GM18507 (cell line): Measurements from ENCODE around the gene CLCNKB.
A peak's percentile ranks its signal among the peaks of the same experiment; 100 is the strongest.
"Not testable (repeated sequence)": the region's sequence is repeated elsewhere in the genome, so short reads cannot be mapped to it uniquely, and the experiment has no call there.

ENCODE experiments used
- DNase-seq: peaks from one replicate; pipeline ENCODE4 v3.0.0; 2011; ENCODE audit warnings: low read depth; ENCODE audit not compliant: insufficient read length; ENCODE audit errors: extremely low spot score
- FAIRE-seq: peaks from 2 replicates; lab custom pipeline; 2011; peaks lifted over from hg19 to GRCh38; lab: Jason Lieb, UNC

Gene CLCNKB

GRCh38 chr1:16054598-16055540, 11.3 kb downstream of the CLCNKB start:
- DNase-seq (no peak), FAIRE-seq (no peak)

DNA sequence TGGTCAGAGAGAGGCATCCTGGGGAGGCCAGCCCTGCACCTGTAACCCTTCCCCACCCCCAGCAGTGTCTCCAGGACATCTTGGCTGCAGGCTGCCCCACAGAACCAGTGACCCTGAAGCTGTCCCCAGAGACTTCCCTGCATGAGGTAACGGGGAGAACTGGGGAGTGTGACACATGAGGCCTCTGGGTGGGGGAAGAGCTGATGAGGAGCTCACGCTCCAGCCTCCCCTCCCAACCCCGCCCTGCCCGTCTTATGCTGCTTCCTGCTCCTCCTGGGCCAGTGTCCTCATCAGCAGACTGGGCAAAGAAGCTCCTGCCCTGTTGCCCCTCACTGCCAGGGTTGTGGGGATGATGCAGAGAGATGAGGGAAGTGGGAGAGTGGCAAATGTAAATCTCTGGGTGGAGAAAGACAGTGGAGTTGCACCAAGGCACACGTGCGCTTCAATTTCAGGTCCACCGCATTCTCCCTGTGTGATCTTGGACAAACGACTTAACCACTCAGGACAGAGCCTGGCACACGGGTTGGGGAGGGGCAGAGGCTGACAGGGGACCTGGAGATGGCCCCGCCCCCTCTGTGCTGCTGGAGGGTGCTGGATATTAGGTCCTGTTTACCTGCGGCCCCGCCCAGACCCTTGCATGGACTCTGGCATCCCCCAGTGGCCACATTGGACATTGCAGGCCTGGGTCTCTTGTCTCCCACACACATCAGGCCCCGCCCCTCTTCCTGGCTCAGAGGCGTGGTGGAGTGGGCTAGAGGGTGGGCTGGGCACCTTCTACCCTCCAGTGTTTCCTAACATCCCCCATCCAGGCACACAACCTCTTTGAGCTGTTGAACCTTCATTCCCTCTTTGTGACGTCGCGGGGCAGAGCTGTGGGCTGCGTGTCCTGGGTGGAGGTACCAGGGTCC, 12.3 kb downstream of the CLCNKB start:
- FAIRE-seq = peak; percentile 71
- peak; percentile 84 for DNase-seq

DNA sequence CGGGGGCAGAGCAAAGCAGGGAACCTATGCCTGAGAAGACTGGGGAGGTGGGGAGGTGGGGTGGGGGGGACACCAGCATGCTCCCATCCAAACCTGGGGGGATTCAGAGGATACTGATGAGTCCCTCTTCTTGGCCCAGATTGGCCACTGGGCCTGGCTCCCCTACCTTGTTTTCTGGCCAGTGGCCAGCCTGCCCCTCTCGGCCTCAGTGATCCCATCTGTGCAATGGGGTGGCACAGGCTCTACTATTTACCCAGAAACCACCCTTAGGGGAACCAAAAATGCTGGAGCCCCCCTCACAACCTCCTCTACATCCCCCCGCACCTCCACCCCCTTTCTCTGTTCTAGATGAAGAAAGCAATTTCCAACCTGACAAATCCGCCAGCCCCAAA, 12.9 kb downstream of the CLCNKB start:
- not testable (repeated sequence) for FAIRE-seq, DNase-seq

GRCh38 chr1:16057314-16057915, 13.8 kb downstream of the CLCNKB start:
- not testable (repeated sequence) for FAIRE-seq

GRCh38 chr1:16058394-16059120, 15.0 kb downstream of the CLCNKB start:
- DNase-seq, FAIRE-seq: not testable (repeated sequence)

More at GRCh38 chr1:16057314-16057915, 13.8 kb downstream of the CLCNKB start:
- DNase-seq = not testable (repeated sequence)

DNA sequence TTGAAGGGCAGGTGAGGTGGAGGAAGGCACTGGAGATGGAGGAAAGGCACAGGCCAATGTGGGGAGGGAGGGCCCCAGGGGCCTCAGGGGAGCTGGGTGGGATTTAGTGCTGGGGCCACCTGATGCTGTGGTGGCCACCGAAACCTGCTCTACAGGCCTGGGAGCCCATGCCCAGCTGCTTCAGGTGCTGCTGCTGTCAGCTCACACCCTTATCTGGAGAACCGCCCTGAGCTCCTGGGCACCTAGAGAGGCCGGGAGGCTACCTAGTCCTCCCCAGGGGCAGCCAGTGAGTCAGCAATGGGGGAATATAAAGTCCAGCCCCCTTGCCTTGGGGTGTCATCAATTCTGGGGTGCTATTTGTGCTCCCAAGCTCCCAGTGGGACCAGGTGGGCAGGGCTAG, 17.7 kb downstream of the CLCNKB start:
- no peak for FAIRE-seq
- DNase-seq = no peak

GRCh38 chr1:16061989-16062686, 18.6 kb downstream of the CLCNKB start:
- not testable (repeated sequence) for DNase-seq, FAIRE-seq

DNA sequence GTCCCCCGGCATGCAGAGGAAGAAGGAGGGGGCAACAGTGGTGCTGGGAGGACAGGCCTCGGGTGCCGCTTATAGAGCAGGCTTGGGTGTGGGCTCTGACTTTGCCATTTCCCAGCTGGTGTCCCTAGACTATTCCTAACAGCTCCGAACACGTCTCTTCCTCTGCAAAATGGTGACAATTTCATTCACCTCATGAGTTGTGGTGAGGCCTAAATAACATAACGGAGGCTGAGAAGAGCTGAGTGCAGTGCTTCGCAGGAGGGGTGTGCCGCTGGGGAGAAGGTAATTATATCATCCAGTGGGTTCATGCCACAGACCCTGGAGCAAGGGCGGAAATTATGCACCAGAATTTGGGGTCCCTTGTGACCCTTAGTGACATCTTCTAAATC, 19.1 kb downstream of the CLCNKB start:
- not testable (repeated sequence) for DNase-seq, FAIRE-seq

DNA sequence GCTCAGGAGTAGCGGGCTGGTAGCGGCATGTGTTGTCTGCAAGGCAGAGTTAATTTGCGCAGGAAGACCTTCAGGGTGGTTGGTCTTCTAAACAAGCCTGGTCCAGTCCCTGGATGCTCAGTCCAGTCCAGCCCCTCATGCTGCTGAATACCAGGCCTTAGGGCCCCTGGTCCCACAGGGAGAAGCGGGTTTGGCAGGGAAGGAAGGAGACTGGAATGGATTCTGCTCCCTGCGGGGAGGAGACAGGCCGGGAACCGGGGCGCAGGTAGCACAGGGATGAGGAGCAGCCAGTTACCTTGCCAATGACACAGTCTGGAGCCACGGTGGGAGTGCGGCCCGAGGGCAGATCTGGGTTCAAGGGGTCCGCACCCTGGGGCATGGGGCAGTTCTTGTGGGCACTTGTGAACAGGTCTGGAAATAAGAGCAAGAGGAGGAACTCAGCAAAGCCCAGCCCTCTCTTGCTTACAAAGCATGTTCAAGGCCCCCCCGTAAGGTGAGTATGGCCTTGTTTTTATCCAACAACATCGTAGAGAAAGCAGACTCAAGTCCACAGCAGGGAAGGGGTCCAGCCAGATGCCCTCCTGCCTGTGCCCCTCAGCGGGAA, 19.7 kb downstream of the CLCNKB start:
- FAIRE-seq = no peak
- DNase-seq = no peak

DNA sequence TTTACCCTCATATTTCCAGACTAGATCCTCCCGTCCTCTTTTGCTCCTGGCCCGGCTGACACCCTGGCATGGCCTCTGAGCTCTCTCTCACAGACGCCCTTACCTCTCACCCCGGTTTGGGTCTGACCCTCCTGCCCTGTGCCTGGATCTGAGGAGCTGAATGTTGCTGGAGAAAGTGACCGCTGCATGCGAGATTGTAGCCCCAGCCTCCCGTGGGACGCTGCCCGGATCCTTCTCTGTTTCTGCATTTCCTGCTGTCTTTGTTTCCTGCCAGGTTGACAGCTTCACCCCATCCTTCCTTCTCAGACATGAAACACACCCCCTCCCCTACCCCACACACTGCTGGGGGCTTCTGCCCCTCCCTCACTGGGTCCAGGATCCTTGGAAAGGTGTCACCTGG, 20.3 kb downstream of the CLCNKB start:
- no peak for FAIRE-seq
- no peak for DNase-seq

DNA sequence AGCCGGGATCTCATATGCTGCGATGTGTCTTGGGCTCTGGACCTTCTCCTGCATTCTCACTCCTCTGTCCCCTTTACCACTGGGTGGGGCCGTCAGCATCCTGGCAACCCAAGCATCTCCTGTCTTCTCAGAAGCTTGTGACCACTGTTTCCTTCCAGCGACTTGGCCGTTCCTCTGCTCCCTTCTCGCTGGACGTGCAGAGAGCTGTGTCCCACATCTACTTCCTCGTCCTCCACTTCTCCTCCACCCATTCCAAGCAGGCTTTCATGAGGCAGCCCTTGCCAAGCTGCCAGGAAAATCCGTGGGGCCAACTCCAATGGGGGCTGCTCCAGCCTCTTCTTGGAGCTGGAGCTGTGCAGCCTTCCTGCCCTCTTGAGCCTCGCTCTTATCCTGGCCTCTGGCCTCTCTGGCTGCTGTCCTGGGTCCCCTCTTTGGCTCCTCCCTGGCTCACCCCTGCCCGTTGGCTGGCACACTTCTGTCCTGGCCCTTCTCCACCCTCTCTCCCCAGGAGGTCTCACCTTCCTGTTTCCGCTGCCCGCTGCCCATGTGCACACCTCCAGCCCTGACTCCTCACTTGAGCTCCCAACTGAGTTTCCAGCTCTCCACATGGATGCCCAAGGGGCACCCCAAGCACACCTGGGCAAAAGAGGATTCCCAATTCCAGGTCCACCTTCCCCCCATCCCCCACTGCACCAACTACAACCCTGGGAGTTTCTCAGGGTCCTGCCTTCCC, 21.1 kb downstream of the CLCNKB start:
- FAIRE-seq = no peak
- no peak for DNase-seq

DNA sequence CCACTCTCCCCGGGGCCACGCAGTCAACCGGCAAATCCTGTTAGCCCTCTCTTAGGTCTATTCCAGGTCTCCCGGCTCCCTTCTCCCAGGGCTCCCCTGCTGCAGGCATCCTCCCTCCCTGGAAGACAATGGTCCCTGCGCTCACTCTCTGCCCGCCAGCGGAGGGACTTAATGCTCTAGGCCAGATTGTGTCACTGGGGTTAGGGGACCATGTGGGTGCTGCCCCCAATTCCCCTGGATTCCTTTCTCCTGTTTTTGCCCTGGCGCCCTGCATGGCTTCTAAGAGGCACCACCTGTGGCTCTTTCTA, 21.6 kb downstream of the CLCNKB start:
- DNase-seq (no peak), FAIRE-seq (no peak)

DNA sequence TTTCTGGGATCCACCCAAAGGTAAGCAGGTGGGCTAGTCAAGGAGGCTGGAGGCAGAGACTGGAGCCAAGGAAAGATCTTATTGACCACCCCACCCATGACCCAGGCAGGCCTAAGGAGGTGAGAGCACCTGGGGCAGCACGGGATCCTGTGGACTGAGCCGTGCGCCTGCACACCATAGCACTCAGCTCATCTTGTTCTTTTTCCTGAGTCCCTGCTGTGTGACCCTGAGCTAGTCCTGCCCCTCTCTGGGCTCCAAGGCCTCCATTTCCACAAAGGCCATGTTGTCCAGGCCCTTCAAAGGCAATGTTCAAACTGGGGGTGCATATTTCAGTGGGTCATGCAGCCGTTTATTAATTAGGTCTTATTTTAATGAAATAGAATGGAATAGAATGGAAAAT, 22.7 kb downstream of the CLCNKB start:
- FAIRE-seq = no peak
- no peak for DNase-seq

- no peak for DNase-seq
- no peak for FAIRE-seq
Measured at GRCh38 chr1:16067127-16067768, 23.7 kb downstream of the CLCNKB start.

DNA sequence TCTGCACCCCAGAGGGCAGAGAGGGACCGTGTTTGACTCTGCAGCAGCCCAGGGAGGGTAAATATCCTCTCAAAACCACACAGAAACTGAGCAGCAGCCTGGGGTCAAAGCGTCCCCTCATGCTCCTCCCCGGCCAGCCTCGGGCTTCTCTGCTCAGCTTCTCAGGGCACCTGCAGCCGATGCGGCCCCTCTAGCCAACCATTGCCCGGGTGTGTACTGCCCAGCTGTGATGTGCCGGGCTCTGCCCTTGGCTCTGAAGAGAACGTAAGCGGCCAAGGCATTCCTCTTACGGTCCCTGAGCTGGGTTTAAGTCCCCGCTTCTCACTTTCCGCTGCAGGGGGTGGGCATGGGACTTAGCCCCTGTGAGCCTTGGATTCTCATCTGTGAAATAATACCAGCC, 24.4 kb downstream of the CLCNKB start:
- FAIRE-seq (no peak), DNase-seq (no peak)

- no peak for FAIRE-seq
- no peak for DNase-seq
Measured at GRCh38 chr1:16068356-16069270, 25.0 kb downstream of the CLCNKB start.
